NCI-H2227 treated with DMSO at 0.1 percent for 48 hours (cell line): Measurements from ENCODE around the gene LPP.
"Not testable (repeated sequence)": the region's sequence is repeated elsewhere in the genome, so short reads cannot be mapped to it uniquely, and the experiment has no call there.

Experiments
- DNase-seq: peaks from one replicate; lab custom pipeline; 2025; lab: John Stamatoyannopoulos, UW

Gene LPP

DNA sequence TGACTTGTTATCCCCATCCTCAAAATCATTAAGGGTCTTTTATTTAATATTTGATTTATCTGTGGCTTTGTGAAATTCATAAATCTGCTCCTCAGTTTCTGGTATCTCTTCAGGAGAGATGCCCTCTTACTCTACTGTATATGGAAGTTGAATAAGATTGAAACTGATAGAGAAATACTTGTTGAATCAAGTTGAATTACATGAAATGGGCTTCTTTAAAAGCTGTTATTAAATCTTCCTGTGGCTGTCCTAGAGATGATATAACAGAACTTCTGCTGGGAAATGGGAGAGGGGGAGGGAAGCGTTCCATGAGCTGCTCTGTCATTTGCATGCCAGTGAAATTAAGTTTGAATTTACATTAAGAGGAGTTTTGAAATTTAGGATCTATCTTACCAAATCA, 523.4 kb downstream of the LPP start:
- no peak for DNase-seq

DNA sequence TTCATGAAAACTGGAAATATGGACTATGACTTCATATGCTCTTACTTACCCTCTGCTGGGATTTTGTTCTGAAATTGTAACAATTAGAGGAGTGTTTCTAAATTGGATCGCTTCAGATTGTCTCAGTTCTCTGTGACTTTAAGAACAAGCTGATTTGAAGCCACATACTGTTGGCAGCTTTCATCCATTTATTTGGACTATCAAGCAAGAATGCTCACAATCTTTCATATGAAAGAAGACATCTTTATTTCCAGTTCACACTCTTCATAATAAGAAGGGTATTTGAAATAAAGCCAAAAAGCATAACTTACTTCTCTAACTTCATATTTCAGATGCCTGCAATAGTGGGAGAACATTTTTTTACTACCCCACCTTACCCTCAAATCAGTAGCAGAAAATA, 526.2 kb downstream of the LPP start:
- no peak for DNase-seq

DNA sequence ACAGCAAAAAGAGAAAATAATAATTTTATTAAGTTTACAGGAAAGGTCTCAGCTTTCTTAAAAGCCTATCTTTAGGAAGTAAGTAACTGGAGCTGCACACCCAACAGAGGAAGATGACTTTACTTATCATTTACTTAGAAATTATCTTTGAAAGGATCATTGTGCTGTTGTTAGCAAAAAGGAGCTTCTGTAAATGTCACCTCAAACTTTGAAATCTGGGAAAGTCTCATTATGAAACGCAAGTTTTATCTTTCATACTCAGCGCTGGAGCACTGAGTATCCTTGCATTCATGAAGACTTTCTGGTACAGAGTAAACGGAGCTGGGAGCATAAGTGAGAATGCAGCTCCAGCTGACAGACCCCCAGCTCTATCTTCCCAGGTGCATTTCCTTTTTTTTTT, 526.6 kb downstream of the LPP start:
- DNase-seq: no peak

DNA sequence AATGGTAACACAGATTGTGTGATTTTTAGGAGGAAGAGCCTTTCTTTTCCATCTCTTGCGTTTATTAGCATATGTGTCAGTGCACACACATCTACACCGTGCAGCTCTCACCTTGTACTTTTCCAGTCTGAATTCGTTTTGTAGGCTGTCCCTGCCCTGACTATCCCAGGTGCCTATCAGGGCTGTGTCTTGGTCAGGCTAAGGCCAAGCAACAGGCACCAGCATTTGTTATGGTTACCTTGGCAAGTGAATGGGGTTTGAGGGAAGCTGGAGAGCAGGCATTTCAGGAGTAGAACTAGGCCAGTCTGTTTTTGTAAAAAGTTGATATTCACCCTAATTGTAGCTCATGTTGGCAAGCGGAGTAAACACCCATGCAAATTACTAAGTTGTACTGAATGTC, 528.4 kb downstream of the LPP start:
- no peak for DNase-seq

DNA sequence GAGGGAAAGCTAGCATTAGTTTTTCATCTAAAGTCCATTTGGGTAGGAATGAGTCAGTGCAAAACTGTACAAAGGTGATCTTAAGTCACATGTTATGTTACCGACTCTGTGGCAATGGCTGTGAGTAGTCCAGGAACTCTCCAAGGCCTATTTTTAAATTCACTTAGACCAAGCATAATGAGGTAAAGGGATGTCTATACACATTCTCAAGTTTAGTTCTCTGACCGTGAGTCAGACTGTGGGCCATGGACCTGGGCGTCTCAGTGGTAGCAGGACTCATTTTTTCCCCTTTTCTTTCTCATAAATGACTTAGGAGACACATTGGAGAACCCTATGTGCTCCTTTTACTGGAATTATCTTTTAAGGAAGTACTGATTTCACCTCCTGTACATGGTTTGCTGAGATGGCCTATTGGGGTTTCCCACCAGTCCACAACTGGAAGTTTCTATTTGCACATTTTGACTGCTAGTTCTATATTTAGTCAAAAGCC, 529.1 kb downstream of the LPP start:
- no peak for DNase-seq

DNA sequence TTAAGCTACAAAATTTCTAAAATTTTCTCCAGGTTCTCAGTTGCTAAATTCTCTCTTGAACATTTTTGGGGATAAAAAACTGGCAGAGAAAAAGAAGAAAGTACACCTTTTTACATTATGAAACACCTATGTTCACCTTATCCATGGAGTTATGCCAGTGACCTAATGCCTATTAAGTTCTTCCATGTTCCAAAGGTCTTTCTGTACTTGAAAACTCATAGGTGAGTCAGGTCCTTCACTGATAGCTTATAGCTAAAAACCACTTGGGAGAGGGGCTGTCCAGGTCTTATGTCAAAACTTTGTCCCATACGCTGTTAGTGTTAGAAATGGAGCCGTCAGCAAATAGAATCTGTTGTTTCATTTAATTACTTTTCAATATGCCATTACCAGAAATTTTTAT, 530.3 kb downstream of the LPP start:
- DNase-seq: no peak

DNA sequence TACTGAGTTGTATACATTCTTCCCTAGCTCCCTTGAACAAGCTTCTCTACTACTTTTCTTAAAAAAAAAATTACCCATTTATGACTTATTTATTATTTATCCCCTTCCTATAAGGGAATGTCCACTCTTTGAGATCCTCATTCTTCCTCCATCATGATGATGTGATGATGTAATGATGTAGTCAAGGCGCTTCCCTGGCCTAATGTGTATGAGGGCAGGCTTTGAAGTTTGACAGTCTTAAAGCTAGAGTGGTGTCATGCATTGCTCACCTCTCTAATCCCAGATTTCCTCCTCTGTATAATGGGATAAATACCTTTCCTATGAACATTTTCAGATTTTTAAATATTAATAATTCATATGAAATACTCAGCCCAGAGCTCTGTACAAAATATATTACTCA, 531.8 kb downstream of the LPP start:
- no peak for DNase-seq

DNA sequence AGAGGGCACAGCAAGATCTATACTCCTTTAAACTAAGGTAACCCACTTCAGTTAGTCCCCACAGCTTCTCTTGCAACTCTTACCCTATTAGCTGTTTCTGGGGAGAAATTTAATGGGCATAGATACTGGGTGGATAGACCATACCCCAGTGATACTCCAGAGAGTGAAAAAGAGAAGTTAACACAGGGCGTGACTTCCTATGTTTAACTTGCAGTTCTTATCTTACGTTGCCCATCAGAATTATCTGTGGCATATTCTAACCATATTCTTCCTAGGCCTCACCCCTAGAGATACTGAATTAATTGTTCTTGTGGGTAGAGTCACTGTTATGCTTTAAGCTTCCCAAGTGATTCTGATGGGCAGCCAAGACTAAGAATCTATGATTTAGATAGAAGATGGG, 532.4 kb downstream of the LPP start:
- no peak for DNase-seq

DNA sequence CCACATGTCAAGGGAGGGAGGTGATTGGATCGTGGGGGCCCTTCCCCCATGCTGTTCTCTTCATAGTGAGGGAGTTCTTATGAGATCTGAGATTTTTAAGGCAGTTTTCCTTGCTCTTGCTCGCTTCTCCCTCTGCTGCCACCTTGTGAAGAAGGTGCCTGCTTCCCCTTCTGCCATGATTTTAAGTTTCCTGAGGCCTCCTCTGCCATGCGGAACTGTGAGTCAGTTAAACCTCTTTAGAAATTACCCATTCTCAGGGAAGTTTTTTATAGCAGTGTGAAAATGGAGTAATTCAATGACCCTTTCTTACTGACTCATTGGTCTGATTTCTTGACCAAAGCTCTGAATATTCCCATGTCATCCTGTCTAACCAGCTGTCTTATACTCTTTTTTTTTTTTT, 533.4 kb downstream of the LPP start:
- DNase-seq: no peak

DNA sequence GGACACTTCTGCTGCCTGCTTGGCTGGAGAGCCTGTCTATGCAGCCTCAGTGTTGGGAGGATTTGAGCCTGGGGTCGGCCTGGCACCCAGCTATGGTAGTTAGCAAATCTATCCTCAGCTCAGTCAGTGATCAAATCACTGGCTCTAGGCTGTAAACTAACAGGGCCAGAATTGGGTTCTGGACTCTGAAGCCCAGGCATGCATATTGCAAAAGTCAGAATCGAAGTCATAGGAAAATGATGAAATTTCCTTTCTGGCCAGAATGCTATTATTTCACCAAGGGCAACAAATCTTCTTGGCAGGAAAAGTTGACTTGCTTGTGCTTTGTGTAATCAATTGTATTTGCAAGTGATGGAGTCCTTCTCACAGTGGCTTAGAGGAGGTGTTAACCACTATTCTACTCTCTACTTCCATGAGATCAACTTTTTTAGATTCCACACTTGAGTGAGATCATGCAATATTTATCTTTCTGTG, 535.2 kb downstream of the LPP start:
- DNase-seq: no peak

DNA sequence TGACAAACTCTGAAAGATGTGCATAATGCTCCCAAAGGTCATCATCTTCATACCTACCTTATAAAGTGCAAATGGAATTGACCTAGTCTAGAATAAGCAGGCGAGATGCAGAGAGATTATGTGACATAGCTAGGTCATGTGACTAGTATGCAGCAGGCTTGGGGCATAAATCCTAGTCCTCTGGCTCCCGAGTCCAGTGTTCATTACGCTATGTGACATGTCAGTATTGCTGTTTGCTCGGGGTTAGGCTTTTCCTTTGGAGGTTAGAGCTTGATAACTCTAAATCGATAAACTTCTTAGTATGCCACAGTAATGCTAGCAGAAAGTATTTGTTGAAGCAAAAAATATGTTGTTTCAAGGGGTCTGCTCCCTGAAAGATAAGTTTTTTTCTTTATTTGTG, 536.1 kb downstream of the LPP start:
- DNase-seq: no peak

DNA sequence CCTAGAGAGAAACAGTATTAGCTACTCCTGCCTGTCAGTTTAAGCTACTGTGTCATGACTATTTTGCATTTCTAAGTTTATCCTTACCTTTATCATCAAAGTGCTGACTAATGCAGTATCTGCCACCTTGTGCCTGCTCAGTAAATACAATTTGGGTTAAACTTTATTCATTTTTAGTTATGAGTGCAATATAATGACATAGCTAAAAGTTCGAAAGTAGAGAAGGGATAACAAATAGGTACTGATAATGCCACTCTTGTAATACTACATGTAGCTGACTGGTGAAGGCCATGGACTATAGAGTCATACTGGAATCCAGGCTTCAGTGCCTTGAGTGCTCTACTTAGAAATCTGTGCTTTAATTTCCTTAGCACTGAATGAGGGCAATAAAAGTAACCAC, 537.0 kb downstream of the LPP start:
- no peak for DNase-seq

DNA sequence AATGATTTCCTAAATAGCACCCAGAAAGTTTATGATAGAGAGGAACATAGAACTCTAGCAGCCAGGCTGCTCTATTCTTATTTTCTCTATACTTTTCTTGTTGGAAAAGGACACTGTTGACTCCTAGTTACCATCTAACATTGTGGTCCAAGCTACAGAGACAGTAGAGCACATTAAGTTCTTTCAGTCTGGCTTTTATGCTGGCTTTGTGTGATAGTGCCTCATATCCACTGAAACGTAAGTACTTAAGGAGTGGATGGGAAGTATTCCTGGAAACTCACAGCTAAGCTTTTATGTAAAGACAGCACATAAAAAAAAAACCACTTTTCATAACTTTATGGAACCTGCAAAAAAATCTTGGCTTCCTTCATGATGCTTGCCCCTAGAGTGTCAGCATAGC, 537.7 kb downstream of the LPP start:
- DNase-seq: no peak

DNA sequence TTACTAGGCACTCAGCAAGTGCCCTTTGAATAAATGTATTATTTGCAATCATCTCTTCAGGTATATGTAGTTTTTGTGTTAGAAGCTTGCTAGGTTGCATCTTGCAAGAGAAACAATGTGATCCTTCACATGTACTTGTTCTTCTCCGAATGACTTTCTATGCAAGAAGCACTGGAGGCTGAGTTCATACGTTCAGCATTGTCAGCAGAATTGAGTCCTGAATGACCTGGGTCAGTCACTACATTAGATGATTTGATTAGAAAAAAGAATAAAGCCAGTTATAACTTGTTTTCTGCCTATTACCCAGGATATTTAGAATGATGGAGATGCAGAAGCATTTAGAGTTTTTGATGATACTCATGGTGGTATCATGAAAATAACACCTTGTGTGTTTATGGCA, 538.7 kb downstream of the LPP start:
- DNase-seq: no peak

DNA sequence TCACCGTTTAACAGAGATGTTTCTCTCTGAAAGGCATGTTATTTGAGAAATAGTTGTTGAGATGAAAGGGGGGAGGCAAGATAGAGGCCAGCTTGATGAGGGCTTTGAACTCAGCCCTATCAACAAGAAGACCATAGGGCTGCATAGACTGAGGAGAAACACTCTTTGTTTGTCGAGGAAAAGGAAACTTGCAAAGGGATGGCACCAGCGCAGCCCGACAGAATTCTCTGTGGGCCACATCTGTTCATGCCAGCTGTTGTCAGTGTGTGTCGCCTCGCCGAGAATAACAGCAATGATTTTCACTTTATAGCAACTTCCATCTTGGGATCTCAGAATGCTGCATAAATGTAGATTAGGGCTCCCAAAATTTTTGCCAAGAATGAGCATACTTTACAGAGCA, 539.5 kb downstream of the LPP start:
- DNase-seq: no peak

DNA sequence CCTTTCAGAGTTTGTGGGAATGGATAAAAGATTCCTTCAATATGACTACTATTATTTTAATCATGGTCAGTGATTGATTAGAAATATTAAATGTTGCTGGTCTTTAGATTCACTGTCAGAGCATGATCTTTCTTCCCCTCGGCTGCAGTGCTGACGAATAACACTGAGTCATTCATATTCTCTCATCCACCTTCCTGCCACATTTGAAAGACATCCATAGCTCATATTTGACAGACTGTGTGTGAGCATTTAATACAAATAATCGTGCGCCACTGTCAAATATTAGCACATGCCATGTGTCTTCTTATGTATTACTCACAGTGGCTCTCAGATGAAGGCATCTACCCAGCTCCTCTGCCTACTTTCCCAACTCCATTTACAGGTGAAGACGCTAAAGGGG, 541.3 kb downstream of the LPP start:
- DNase-seq: no peak

DNA sequence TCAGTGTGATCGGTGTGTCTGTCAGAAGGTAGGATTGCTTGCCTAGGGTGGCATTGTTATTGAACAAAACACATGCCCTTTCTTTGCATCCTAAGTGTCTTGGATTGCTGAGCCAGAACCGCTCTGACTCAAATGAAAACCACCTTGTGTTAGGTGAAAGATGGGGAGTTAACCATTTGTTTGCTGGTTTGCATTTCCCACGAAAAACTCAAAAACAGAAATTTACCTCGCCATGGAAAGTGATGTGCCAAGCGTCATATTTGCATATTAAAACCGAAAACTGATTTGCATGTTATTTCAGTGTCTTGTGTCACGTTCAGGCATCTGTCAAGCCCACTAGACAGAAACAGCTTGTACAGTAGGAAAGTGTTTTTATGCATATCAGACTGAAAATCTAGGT, 543.2 kb downstream of the LPP start:
- no peak for DNase-seq

DNA sequence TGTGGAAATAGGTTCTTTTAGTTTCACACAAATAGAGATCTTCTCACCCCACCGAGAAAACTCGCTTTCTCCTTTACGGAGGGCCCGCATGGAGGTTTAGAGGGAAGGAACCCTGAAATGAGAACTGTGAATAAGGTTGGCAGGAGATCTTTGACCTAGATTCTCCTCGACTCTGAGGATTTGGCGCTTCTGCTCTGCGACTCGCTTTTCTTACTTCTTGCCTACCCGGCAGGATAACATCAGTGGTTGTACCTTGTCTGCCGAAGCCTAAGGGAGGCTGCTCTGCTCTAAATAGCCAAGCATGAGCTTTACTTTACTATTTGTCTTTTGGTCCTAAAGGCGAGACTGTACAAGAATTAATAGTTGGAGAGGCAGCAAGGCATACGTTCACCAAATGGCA, 544.5 kb downstream of the LPP start:
- no peak for DNase-seq

DNA sequence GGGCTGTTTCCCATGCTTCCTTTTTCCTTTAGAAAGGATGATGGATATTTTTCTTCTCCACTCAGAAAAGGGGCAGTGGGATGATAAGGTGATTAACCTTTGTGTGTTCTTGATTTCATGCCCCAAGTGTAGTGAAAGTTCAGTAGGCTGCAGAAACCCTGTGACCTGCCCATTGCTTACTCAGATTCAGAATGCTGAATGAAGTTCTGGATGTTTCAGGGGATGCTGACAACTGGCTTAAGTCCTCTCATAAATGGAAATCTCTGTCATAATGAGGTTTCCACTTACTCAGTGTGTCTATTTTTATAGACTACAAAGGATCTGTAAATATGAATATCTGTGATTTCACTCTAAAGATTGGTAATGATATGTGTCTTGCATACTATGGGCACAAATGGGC, 546.5 kb downstream of the LPP start:
- DNase-seq: no peak

DNA sequence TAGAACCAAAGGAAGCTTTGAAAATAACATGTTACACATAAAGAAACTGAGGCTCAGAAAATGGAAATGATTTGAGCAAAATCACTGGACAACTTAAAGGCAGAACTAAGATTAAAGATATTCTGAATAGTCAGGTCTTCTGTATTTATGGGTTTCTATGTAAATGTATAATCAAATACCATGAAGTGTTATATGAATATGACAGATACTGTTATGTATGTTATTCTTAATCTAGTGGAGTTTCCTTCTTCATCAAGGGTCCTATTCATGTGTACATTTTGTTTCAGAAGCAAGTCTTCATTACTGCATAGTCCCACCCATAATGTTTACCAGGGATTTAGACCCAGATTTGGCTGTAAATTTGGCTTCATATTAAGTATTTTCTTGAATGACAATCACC, 547.0 kb downstream of the LPP start:
- no peak for DNase-seq

DNA sequence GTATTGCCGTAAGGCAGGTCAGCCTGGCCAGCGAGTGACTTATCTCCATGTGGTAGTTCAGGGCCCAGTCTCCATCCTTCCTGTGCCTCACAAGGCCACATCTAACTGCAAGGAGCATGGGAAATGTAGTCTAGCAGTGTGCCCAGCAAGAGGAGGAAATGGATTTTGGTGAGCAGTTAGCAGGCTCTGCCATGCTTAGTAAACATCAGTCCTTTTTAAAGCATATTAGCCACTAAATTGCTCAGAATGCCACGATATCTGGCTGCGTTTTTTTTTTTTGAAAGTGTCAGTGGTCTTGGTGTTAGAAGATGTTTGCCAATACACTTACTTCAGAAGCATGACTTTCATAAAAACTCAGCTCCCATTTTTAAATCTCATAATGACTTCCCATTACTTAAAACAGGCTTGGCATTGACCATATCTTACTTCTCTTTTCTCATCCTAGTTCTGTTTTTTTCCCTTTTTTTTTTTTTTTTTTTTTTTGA, 547.6 kb downstream of the LPP start:
- DNase-seq: no peak

DNA sequence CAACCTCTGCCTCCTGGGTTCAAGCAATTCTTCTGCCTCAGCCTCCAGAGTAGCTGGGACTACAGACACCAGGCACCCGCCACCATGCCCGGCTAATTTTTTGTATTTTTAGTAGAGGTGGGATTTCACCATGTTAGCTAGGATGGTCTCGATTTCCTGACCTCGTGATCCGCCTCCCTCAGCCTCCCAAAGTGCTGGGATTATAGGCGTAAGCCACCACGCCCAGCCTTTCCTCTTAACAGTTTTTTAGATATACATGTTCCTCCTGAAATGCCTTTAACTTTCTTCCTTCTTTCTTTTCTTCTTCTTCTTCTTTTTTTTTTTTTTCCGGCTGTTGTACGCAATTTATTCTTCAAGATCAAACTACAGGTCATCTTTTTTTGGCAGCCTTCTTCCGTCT, 548.1 kb downstream of the LPP start:
- not testable (repeated sequence) for DNase-seq

DNA sequence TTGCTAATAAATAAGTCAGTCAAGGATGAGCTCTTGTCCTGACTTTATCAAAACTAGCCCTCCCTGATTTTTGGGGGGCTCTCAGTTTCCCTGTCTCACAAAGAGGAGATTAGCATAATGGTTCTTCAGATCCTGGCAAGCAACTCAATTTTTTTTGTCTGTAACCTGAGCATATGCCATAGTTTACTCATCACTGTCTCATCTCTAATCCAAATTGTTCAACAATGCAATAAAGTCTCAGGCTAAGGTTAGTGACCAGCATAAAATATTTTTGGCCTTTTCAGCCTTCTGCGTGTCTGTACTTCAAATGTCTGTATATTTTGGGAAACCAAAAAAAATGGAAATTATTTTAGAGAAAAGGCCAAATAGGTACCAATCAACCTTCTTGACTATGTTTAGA, 552.2 kb downstream of the LPP start:
- no peak for DNase-seq

DNA sequence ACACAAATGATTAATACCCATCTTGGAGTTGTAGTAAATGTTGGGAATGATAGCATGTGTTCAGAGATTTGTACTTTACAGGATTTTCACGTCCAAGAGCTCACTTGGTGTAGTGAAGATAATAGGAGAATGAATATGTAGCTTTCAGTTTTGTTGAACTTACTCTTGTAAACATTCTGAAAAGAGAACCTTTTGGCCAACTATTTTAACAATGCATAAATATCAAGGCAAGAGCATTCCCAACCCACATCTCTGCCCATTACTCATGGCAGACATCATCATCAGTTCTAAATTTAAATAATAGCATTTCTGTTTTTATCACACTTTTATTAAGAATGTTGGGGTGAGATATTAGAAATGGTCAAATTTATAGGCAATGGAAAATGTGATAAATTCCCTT, 552.6 kb downstream of the LPP start:
- no peak for DNase-seq
